ENCODE measurements around the gene ADCY7. TPM values are rescaled to one million over a fixed set of nuclear protein-coding genes. Genes with fewer than 3 reads are reported as not detected.
A peak's percentile ranks its signal among the peaks of the same experiment; 100 is the strongest.

Gene ADCY7

GRCh38 chr16:50363656-50364055 is 97.3 kb downstream of the ADCY7 start:
- Histone ChIP-seq H3K27me3 (ENCODE audit: control insufficient read depth in 1 of 2, insufficient read depth in 1 of 2, low read length in 2 of 2) (no peaks in the 10 kb centered on the region), H3K4me2 (ENCODE audit: low read length, poor library complexity, severe bottlenecking) (no peak overlapping the region), H3K18ac (ENCODE audit: low read depth in 1 of 2, low read length in 2 of 2) (no peak overlapping the region), H3K23ac (ENCODE audit: low read length in 2 of 2) (no peak overlapping the region), H3K14ac (ENCODE audit: low read length in 2 of 2) (no peak overlapping the region), H3K4me1 (ENCODE audit: control insufficient read depth, insufficient read depth, low read depth, low read length) (peaks cover 3% of the 10 kb centered on the region), H2AK5ac (ENCODE audit: low read length, severe bottlenecking) (no peak overlapping the region), H4K8ac (ENCODE audit: low read length) (no peak overlapping the region), H3K79me1 (replicated peaks; ENCODE audit: low read length, poor library complexity, severe bottlenecking) (peaks cover 27% of the 10 kb centered on the region), H3K4ac (ENCODE audit: low read depth in 1 of 2, low read length in 2 of 2) (no peak overlapping the region), H2BK5ac (ENCODE audit: low read depth, low read length, poor library complexity, severe bottlenecking) (no peak overlapping the region), H2BK15ac (ENCODE audit: low read depth, poor library complexity, severe bottlenecking) (no peak overlapping the region), H3K36me3 (ENCODE audit: control insufficient read depth in 1 of 2, insufficient read depth in 2 of 2, low read depth in 1 of 2, low read length in 2 of 2) (peaks cover 5 to 81% of the 10 kb centered on the region in 2 experiments), H2BK120ac (ENCODE audit: low read depth, low read length) (no peak overlapping the region), H2BK12ac (ENCODE audit: low read length in 2 of 2) (no peak overlapping the region), H2AFZ (ENCODE audit: low read depth, low read length) (no peak overlapping the region), H3K9me3 (ENCODE audit: control insufficient read depth, low read length) (no peaks in the 10 kb centered on the region), H4K91ac (ENCODE audit: low read length) (no peak overlapping the region), H3K4me3 (ENCODE audit: insufficient read depth in 1 of 2, low read depth in 1 of 2, low read length in 2 of 2) (no peak overlapping the region), H3K27ac (ENCODE audit: low read length, poor library complexity, severe bottlenecking) (no peak overlapping the region), H3K9ac (ENCODE audit: low read length) (no peak overlapping the region)
- WGBS, result 100% methylated on average over 1 of the region's 10 CpGs
- DNase-seq, result no peak

GRCh38 chr16:50365791-50366575 is 99.6 kb downstream of the ADCY7 start:
- H2AK5ac ChIP-seq (ENCODE audit: low read length, severe bottlenecking), result no peak overlapping the region
- peaks cover 3% of the 10 kb centered on the region for H3K4me1 ChIP-seq (ENCODE audit: control insufficient read depth, insufficient read depth, low read depth, low read length)
- no peak overlapping the region for H3K4me2 ChIP-seq (ENCODE audit: low read length, poor library complexity, severe bottlenecking)
- H2AFZ ChIP-seq (ENCODE audit: low read depth, low read length), result no peak overlapping the region
- H3K14ac ChIP-seq (ENCODE audit: low read length in 2 of 2), result no peak overlapping the region
- no peak overlapping the region for H3K4ac ChIP-seq (ENCODE audit: low read depth in 1 of 2, low read length in 2 of 2)
- H3K9me3 ChIP-seq (ENCODE audit: control insufficient read depth, low read length), result no peaks in the 10 kb centered on the region
- H3K79me1 ChIP-seq (replicated peaks; ENCODE audit: low read length, poor library complexity, severe bottlenecking), result peaks cover 25% of the 10 kb centered on the region
- WGBS, result 90% methylated on average over 2 of the region's 2 CpGs
- H3K18ac ChIP-seq (ENCODE audit: low read depth in 1 of 2, low read length in 2 of 2), result no peak overlapping the region
- DNase-seq, result no peak
- no peak overlapping the region for H2BK15ac ChIP-seq (ENCODE audit: low read depth, poor library complexity, severe bottlenecking)
- H4K91ac ChIP-seq (ENCODE audit: low read length), result no peak overlapping the region
- H3K27me3 ChIP-seq (ENCODE audit: control insufficient read depth in 1 of 2, insufficient read depth in 1 of 2, low read length in 2 of 2), result no peaks in the 10 kb centered on the region
- no peak overlapping the region for H2BK5ac ChIP-seq (ENCODE audit: low read depth, low read length, poor library complexity, severe bottlenecking)
- H3K36me3 ChIP-seq (ENCODE audit: control insufficient read depth in 1 of 2, insufficient read depth in 2 of 2, low read depth in 1 of 2, low read length in 2 of 2), result peaks cover 5 to 59% of the 10 kb centered on the region in 2 experiments
- no peak overlapping the region for H2BK12ac ChIP-seq (ENCODE audit: low read length in 2 of 2)
- H3K4me3 ChIP-seq (ENCODE audit: insufficient read depth in 1 of 2, low read depth in 1 of 2, low read length in 2 of 2), result no peak overlapping the region
- no peak overlapping the region for H3K23ac ChIP-seq (ENCODE audit: low read length in 2 of 2)
- no peak overlapping the region for H4K8ac ChIP-seq (ENCODE audit: low read length)
- H2BK120ac ChIP-seq (ENCODE audit: low read depth, low read length), result no peak overlapping the region
- H3K27ac ChIP-seq (ENCODE audit: low read length, poor library complexity, severe bottlenecking), result no peak overlapping the region
- H3K9ac ChIP-seq (ENCODE audit: low read length), result peak overlapping the region; percentile 89

Small RNA genes within 50 kb of the gene (small RNA-seq; reads per million reads assigned to genes)
- gene MIR6771 (ENCODE audit: low read depth), result not detected
